Measurements from ENCODE around the gene ZNF419. TPM values are rescaled to one million over a fixed set of nuclear protein-coding genes. Genes with fewer than 3 reads are reported as not detected.
"Not testable (repeated sequence)": the region's sequence is repeated elsewhere in the genome, so short reads cannot be mapped to it uniquely, and the experiment has no call there.

The ZNF419 gene
- total RNA-seq, 1 donor from 2014 or later = 16.1 TPM

GRCh38 chr19:57499680-57500395 is 12.3 kb downstream of the ZNF419 start, which contains the start of gene ZNF773:
Gene ZNF773, plus strand, starts transcription at chr19:57499938. Its CDS starts 143 bp downstream, at chr19:57500081.
- Mint-ChIP-seq H3K4me3 (ENCODE audit: unreplicated experiment) (peak within 1 kb of the TSS; percentile 89), H3K36me3 (ENCODE audit: low read depth, unreplicated experiment) (peaks cover 41% of the 10 kb centered on the region), H3K4me1 (ENCODE audit: unreplicated experiment) (peaks cover 15% of the 10 kb centered on the region), H3K27ac (ENCODE audit: unreplicated experiment) (peak within 1 kb of the TSS; percentile 28)
- not testable (repeated sequence) for H3K27me3 Mint-ChIP-seq (ENCODE audit: unreplicated experiment); H3K9me3 Mint-ChIP-seq (ENCODE audit: unreplicated experiment)
- peak; percentile 94 for DNase-seq (ENCODE audit: low spot score)

- H3K27ac Mint-ChIP-seq (ENCODE audit: unreplicated experiment) = peak overlapping the region; percentile 28
Measured at GRCh38 chr19:57500400-57500799, 12.8 kb downstream of the ZNF419 start.

GRCh38 chr19:57506163-57506562 is 18.6 kb downstream of the ZNF419 start:
- H3K4me1 Mint-ChIP-seq (ENCODE audit: unreplicated experiment) = peaks cover 6% of the 10 kb centered on the region
- H3K4me3 Mint-ChIP-seq (ENCODE audit: unreplicated experiment) = peak overlapping the region; percentile 47
- H3K36me3 Mint-ChIP-seq (ENCODE audit: low read depth, unreplicated experiment) = peaks cover 74% of the 10 kb centered on the region
- H3K9me3 Mint-ChIP-seq (ENCODE audit: unreplicated experiment) = no peaks in the 10 kb centered on the region
- peaks cover 5% of the 10 kb centered on the region for H3K27me3 Mint-ChIP-seq (ENCODE audit: unreplicated experiment)
- no peak for TF ChIP-seq CTCF (IDR thresholded peaks at IDR 0.05; ENCODE audit: unreplicated experiment)
- no peak for DNase-seq (ENCODE audit: low spot score)
- H3K27ac Mint-ChIP-seq (ENCODE audit: unreplicated experiment) = no peak overlapping the region

More at GRCh38 chr19:57500400-57500799, 12.8 kb downstream of the ZNF419 start:
- Mint-ChIP-seq H3K4me1 (ENCODE audit: unreplicated experiment) (peaks cover 15% of the 10 kb centered on the region), H3K36me3 (ENCODE audit: low read depth, unreplicated experiment) (peaks cover 43% of the 10 kb centered on the region), H3K4me3 (ENCODE audit: unreplicated experiment) (peak overlapping the region; percentile 89)
- H3K27me3 Mint-ChIP-seq (ENCODE audit: unreplicated experiment); H3K9me3 Mint-ChIP-seq (ENCODE audit: unreplicated experiment); DNase-seq (ENCODE audit: low spot score): not testable (repeated sequence)

GRCh38 chr19:57511484-57511883 is 23.9 kb downstream of the ZNF419 start:
- no peaks in the 10 kb centered on the region for H3K4me1 Mint-ChIP-seq (ENCODE audit: unreplicated experiment)
- peaks cover 76% of the 10 kb centered on the region for H3K36me3 Mint-ChIP-seq (ENCODE audit: low read depth, unreplicated experiment)
- H3K27ac Mint-ChIP-seq (ENCODE audit: unreplicated experiment) = no peak overlapping the region
- peak overlapping the region; percentile 19 for H3K4me3 Mint-ChIP-seq (ENCODE audit: unreplicated experiment)
- no peaks in the 10 kb centered on the region for H3K27me3 Mint-ChIP-seq (ENCODE audit: unreplicated experiment)
- no peak for TF ChIP-seq CTCF (IDR thresholded peaks at IDR 0.05; ENCODE audit: unreplicated experiment)
- DNase-seq (ENCODE audit: low spot score) = no peak
- peaks cover 9% of the 10 kb centered on the region for H3K9me3 Mint-ChIP-seq (ENCODE audit: unreplicated experiment)

- no peak for TF ChIP-seq CTCF (IDR thresholded peaks at IDR 0.05; ENCODE audit: unreplicated experiment)
- no peaks in the 10 kb centered on the region for H3K4me1 Mint-ChIP-seq (ENCODE audit: unreplicated experiment)
- H3K4me3 Mint-ChIP-seq (ENCODE audit: unreplicated experiment) = peak overlapping the region; percentile 84
- H3K27me3 Mint-ChIP-seq (ENCODE audit: unreplicated experiment) = no peaks in the 10 kb centered on the region
- DNase-seq (ENCODE audit: low spot score) = peak; percentile 8
- no peak overlapping the region for H3K27ac Mint-ChIP-seq (ENCODE audit: unreplicated experiment)
- peaks cover 9% of the 10 kb centered on the region for H3K9me3 Mint-ChIP-seq (ENCODE audit: unreplicated experiment)
- peaks cover 72% of the 10 kb centered on the region for H3K36me3 Mint-ChIP-seq (ENCODE audit: low read depth, unreplicated experiment)
Measured at GRCh38 chr19:57512845-57513244, 25.3 kb downstream of the ZNF419 start.

GRCh38 chr19:57515255-57515654 is 27.7 kb downstream of the ZNF419 start:
- no peaks in the 10 kb centered on the region for H3K4me1 Mint-ChIP-seq (ENCODE audit: unreplicated experiment)
- peaks cover 9% of the 10 kb centered on the region for H3K9me3 Mint-ChIP-seq (ENCODE audit: unreplicated experiment)
- TF ChIP-seq CTCF (IDR thresholded peaks at IDR 0.05; ENCODE audit: unreplicated experiment) = no peak
- no peak overlapping the region for H3K27ac Mint-ChIP-seq (ENCODE audit: unreplicated experiment)
- peaks cover 56% of the 10 kb centered on the region for H3K36me3 Mint-ChIP-seq (ENCODE audit: low read depth, unreplicated experiment)
- DNase-seq (ENCODE audit: low spot score) = no peak
- H3K4me3 Mint-ChIP-seq (ENCODE audit: unreplicated experiment) = peak overlapping the region; percentile 34
- H3K27me3 Mint-ChIP-seq (ENCODE audit: unreplicated experiment) = no peaks in the 10 kb centered on the region

GRCh38 chr19:57518021-57518420 is 30.5 kb downstream of the ZNF419 start:
- not testable (repeated sequence) for DNase-seq (ENCODE audit: low spot score); H3K4me3 Mint-ChIP-seq (ENCODE audit: unreplicated experiment); H3K27ac Mint-ChIP-seq (ENCODE audit: unreplicated experiment); H3K27me3 Mint-ChIP-seq (ENCODE audit: unreplicated experiment); H3K4me1 Mint-ChIP-seq (ENCODE audit: unreplicated experiment); H3K9me3 Mint-ChIP-seq (ENCODE audit: unreplicated experiment)
- H3K36me3 Mint-ChIP-seq (ENCODE audit: low read depth, unreplicated experiment) = peaks cover 43% of the 10 kb centered on the region
